Prostate gland (tissue), 2 donors: ENCODE results near the gene CATSPERD.
"Not testable (repeated sequence)": the region's sequence is repeated elsewhere in the genome, so short reads cannot be mapped to it uniquely, and the experiment has no call there.

Experiments
- CTCF ChIP-seq, 4 experiments: fragments of 200-600 bp in 2 of 4; fragments of 450-650 bp in 2 of 4; sonication (generic) in 2 of 4; IDR thresholded peaks; 1 replicate in 3 of 4; 2 replicates in 1 of 4; pipeline ENCODE4 v1.5.1; 2016 to 2019; ENCODE audit warnings: antibody characterized with exemption in 4 of 4, mild to moderate bottlenecking in 2 of 4, moderate library complexity in 2 of 4
- POLR2A ChIP-seq: fragments of 450-650 bp; IDR thresholded peaks from one replicate; pipeline ENCODE4 v1.6.1; 2016; ENCODE audit warnings: antibody characterized with exemption, mild to moderate bottlenecking
- POLR2AphosphoS5 ChIP-seq: sonication (generic); formaldehyde crosslinking; IDR thresholded peaks from one replicate; pipeline ENCODE4 v1.6.1; 2017; ENCODE audit warnings: antibody characterized with exemption

- TF ChIP-seq CTCF (IDR thresholded peaks at IDR 0.05); POLR2AphosphoS5; POLR2A: not testable (repeated sequence)
These were observed 12.7 kb downstream of the CATSPERD start for GRCh38 chr19:5733172-5733571.
